B cell (primary cell): ENCODE data around the gene PROB1. TPM values are rescaled to one million over a fixed set of nuclear protein-coding genes. Genes with fewer than 3 reads are reported as not detected.
"Not testable (repeated sequence)": the region's sequence is repeated elsewhere in the genome, so short reads cannot be mapped to it uniquely, and the experiment has no call there.

Source experiments
- ATAC-seq: fragments of 200-7000 bp; cut with Tn5 transposase; one replicate; pipeline ENCODE4 v1.10.0; 2021; ENCODE audit warnings: low read depth, mild to moderate bottlenecking, moderate number of reproducible peaks, moderate library complexity
- CTCF ChIA-PET: fragments of 350-600 bp; sonication (Branson Sonifier 250); formaldehyde crosslinking; loops from one replicate; lab custom pipeline; 2021; ENCODE audit warnings: antibody characterized with exemption, inconsistent platforms; lab: Charles Lee
- POLR2A ChIA-PET: fragments of 350-600 bp; sonication (Branson Sonifier 250); formaldehyde crosslinking; loops from one replicate; lab custom pipeline; 2021; ENCODE audit warnings: antibody characterized with exemption; lab: Charles Lee
- DNase-seq: peaks from one replicate; pipeline ENCODE4 v3.0.0; 2013
- H2AFZ ChIP-seq: 2 replicates; pipeline ENCODE4 v1.6.1; 2012; ENCODE audit warnings: mild to moderate bottlenecking, low read depth, low read length; ENCODE audit not compliant: insufficient read depth, poor library complexity, severe bottlenecking
- H3K27ac ChIP-seq, 2 donors: 1 replicate in 1 of 2; 2 replicates in 1 of 2; pipeline ENCODE4 v1.5.1; 2012 to 2013; ENCODE audit warnings: low read length in 2 of 2, mild to moderate bottlenecking in 2 of 2, moderate library complexity in 1 of 2
- H3K27me3 ChIP-seq, 4 experiments: fragments of 200-600 bp in 1 of 4; sonication (generic) in 1 of 4; replicated peaks in 1 of 4; 1 replicate in 2 of 4; 2 replicates in 2 of 4; pipeline versions ENCODE4 v1.6.1 to v1.7.0; 2013 to 2016; ENCODE audit warnings: low read length in 3 of 4, mild to moderate bottlenecking in 2 of 4, mixed read lengths in 1 of 4, moderate library complexity in 1 of 4; ENCODE audit not compliant: insufficient read depth in 4 of 4, control insufficient read depth in 3 of 4; ENCODE audit errors: control extremely low read depth in 1 of 4
- H3K36me3 ChIP-seq, 2 experiments: replicated peaks in 1 of 2; 1 replicate in 1 of 2; 2 replicates in 1 of 2; pipeline versions ENCODE4 v1.6.1 to v1.7.1; 2013; ENCODE audit warnings: low read length in 1 of 2; ENCODE audit not compliant: insufficient read depth in 2 of 2, control insufficient read depth in 1 of 2; ENCODE audit errors: control extremely low read depth in 1 of 2, extremely low read depth in 1 of 2
- H3K4me1 ChIP-seq, 2 donors: fragments of 200-600 bp in 1 of 2; sonication (generic) in 1 of 2; 1 replicate in 1 of 2; 2 replicates in 1 of 2; pipeline versions ENCODE4 v1.5.1 to v1.6.1; 2013 to 2017; ENCODE audit warnings: low read length in 2 of 2; ENCODE audit not compliant: control insufficient read depth in 2 of 2, insufficient read depth in 2 of 2
- H3K4me2 ChIP-seq: replicated peaks from 2 replicates; pipeline ENCODE3; 2012; ENCODE audit warnings: mild to moderate bottlenecking, low read depth, low read length; ENCODE audit not compliant: poor library complexity, severe bottlenecking
- H3K4me3 ChIP-seq, 5 experiments: fragments of 200-600 bp in 1 of 5; sonication (generic) in 1 of 5; 1 replicate in 3 of 5; 2 replicates in 2 of 5; pipeline versions ENCODE4 v1.5.1 to v1.7.0; 2011 to 2016; ENCODE audit warnings: low read length in 4 of 5, mild to moderate bottlenecking in 4 of 5, low read depth in 2 of 5, control low read depth in 1 of 5, moderate library complexity in 1 of 5; ENCODE audit not compliant: insufficient read depth in 1 of 5; ENCODE audit errors: control extremely low read depth in 1 of 5, extremely low read depth in 1 of 5
- H3K79me2 ChIP-seq: fragments of 200-600 bp; sonication (generic); one replicate; pipeline ENCODE4 v1.6.0; 2016; ENCODE audit warnings: low read length; ENCODE audit not compliant: control insufficient read depth, insufficient read depth
- H3K9ac ChIP-seq: fragments of 200-600 bp; sonication (generic); 2 replicates; pipeline ENCODE4 v1.6.1; 2017; ENCODE audit warnings: mild to moderate bottlenecking, low read length, moderate library complexity
- H3K9me3 ChIP-seq, 3 donors: one replicate each; pipeline versions ENCODE4 v1.6.1 to v1.7.1; 2013; ENCODE audit warnings: low read length in 2 of 3; ENCODE audit not compliant: control insufficient read depth in 2 of 3, insufficient read depth in 1 of 3; ENCODE audit errors: control extremely low read depth in 1 of 3
- H4K20me1 ChIP-seq: 2 replicates; pipeline ENCODE4 v1.6.0; 2012; ENCODE audit warnings: mild to moderate bottlenecking, low read length; ENCODE audit not compliant: insufficient read depth, control insufficient read depth, poor library complexity, severe bottlenecking
- H3K27ac Mint-ChIP-seq: one replicate; pipeline ENCODE4 v1.8.0; 2021; ENCODE audit warnings: mixed read lengths
- H3K27me3 Mint-ChIP-seq: one replicate; pipeline ENCODE4 v1.8.0; 2021; ENCODE audit warnings: mixed read lengths
- H3K4me1 Mint-ChIP-seq: one replicate; pipeline ENCODE4 v1.8.0; 2021; ENCODE audit warnings: mixed read lengths
- H3K4me3 Mint-ChIP-seq: one replicate; pipeline ENCODE4 v1.8.0; 2021; ENCODE audit warnings: mixed read lengths
- H3K9me3 Mint-ChIP-seq: one replicate; pipeline ENCODE4 v1.8.0; 2022; ENCODE audit warnings: mixed read lengths; ENCODE audit not compliant: insufficient read depth
- CTCF ChIP-seq: fragments of 200-600 bp; IDR thresholded peaks from one replicate; pipeline ENCODE4 v1.8.0; 2022; ENCODE audit warnings: antibody characterized with exemption, mild to moderate bottlenecking
- EZH2 ChIP-seq: IDR thresholded peaks from 2 replicates; pipeline ENCODE4 v1.6.1; 2012; ENCODE audit warnings: borderline replicate concordance, low read depth, mild to moderate bottlenecking, moderate library complexity, low read length; ENCODE audit not compliant: insufficient read depth, poor library complexity, severe bottlenecking
- WGBS: methylation state at CpG from one replicate; pipeline ENCODE4 v1.1.5; 2013; ENCODE audit warnings: missing lambda C conversion rate; ENCODE audit not compliant: insufficient coverage; 5-methylcytosine and 5-hydroxymethylcytosine counted together
- intact Hi-C: fragments of 100-400 bp; cut with micrococcal nuclease; formaldehyde crosslinking; loops from one replicate; pipeline ENCODE4 v1.10.0; 2022
- polyA plus RNA-seq: library from polyadenylated mRNA; depleted of rRNA; stranded (reverse); fragments of >200 nt; gene quantifications from 2 replicates; pipeline ENCODE4 v1.2.3, GENCODE V29; 2012
- total RNA-seq, 2 donors: library from RNA; stranded (reverse); fragments of 120-200 nt in 1 of 2; gene quantifications; 1 replicate in 1 of 2; 2 replicates in 1 of 2; pipeline versions ENCODE4 v1.2.3 to v1.2.4, GENCODE V29; 2013 to 2022

PROB1 gene
- total and polyA plus RNA-seq, 2 donors (not counting 1 experiment from before 2014, with no cell fraction given), result 1.2 to 3.7 TPM

- Histone ChIP-seq H4K20me1 (peaks cover 98% of the 10 kb centered on the region), H3K4me2 (no peak overlapping the region), H3K27ac (no peak overlapping the region), H2AFZ (no peak overlapping the region), H3K4me1 (no peaks in the 10 kb centered on the region), H3K4me3 (no peak overlapping the region), H3K79me2 (peaks cover 98% of the 10 kb centered on the region), H3K27me3 (no peaks in the 10 kb centered on the region), H3K9ac (no peak overlapping the region), H3K36me3 (peaks cover 4 to 8% of the 10 kb centered on the region in 2 experiments), H3K9me3 (peaks cover 0 to 4% (median 0%) of the 10 kb centered on the region in 3 donors)
- no peak overlapping the region for H3K27ac Mint-ChIP-seq
- H3K4me1 Mint-ChIP-seq, result peaks cover 30% of the 10 kb centered on the region
- TF ChIP-seq CTCF (no peak), EZH2 (no peak)
- H3K9me3 Mint-ChIP-seq, result no peaks in the 10 kb centered on the region
- ChIA-PET CTCF (interaction anchor here (1.9 kb wide), 1 partner anchor 17 kb away, joined by 6 read pairs; the partner anchor contains the start of gene PAIP2), POLR2A (no interaction called here)
- intact Hi-C loops, result no loop called here
- no peaks in the 10 kb centered on the region for H3K27me3 Mint-ChIP-seq
- DNase-seq, result no peak
- ATAC-seq, result no peak
- no peak overlapping the region for H3K4me3 Mint-ChIP-seq
These were observed 36.8 kb downstream of the PROB1 start for GRCh38 chr5:139358064-139358463.

DNA sequence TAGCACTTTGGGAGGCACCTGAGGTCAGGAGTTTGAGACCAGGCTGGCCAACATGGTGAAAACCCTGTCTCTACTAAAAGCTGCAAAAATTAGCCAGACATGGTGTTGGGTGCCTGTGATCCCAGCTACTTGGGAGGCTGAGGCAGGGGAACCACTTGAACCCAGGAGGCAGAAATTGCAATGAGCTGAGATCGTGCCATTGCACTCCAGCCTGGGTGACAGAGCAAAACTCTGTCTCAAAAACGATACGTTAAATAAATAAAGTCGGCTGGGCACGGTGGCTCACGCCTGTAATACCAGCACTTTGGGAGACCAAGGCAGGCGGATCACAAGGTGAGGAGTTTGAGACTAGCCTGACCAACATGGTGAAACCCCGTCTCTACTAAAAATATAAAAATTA is 39.0 kb downstream of the PROB1 start:
- H3K27ac ChIP-seq, H3K9ac ChIP-seq, POLR2A ChIA-PET, H2AFZ ChIP-seq, intact Hi-C loops, H3K4me1 ChIP-seq, H3K36me3 ChIP-seq, H3K9me3 ChIP-seq, H3K27me3 Mint-ChIP-seq, H3K4me3 Mint-ChIP-seq, H3K27me3 ChIP-seq, H3K27ac Mint-ChIP-seq, H3K4me2 ChIP-seq, H3K9me3 Mint-ChIP-seq, H3K4me3 ChIP-seq, DNase-seq, ATAC-seq: not testable (repeated sequence)
- CTCF ChIA-PET, result interaction anchor here (0.7 kb wide), 1 partner anchor 506 kb away, joined by 3 read pairs; no protein-coding TSS in a partner anchor
- peaks cover 38% of the 10 kb centered on the region for H3K4me1 Mint-ChIP-seq
- peaks cover 100% of the 10 kb centered on the region for H3K79me2 ChIP-seq
- WGBS, result 94% methylated on average over 6 of the region's 8 CpGs
- peaks cover 96% of the 10 kb centered on the region for H4K20me1 ChIP-seq
